Heart left ventricle (tissue), 16 donors: ENCODE data around the gene DNAH7. TPM values are rescaled to one million over a fixed set of nuclear protein-coding genes. Genes with fewer than 3 reads are reported as not detected.

Experiments
- ATAC-seq, 4 donors: fragments of 200-7000 bp; cut with Tn5 transposase; one replicate each; pipeline ENCODE4 v1.9.1; 2020 to 2022; ENCODE audit warnings: moderate library complexity in 4 of 4, mild to moderate bottlenecking in 3 of 4, moderate number of reproducible peaks in 1 of 4
- DNase-seq, 5 donors: peaks; one replicate each; pipeline ENCODE4 v3.0.0-alpha.2; 2020
- H3K27ac ChIP-seq, 12 donors: fragments of 200-600 bp; sonication (generic) in 4 of 12; one replicate each; pipeline versions ENCODE4 v1.5.0 to v1.8.0; 2016 to 2022; ENCODE audit warnings: mild to moderate bottlenecking in 2 of 12
- H3K27me3 ChIP-seq, 9 donors: fragments of 200-600 bp; sonication (generic) in 2 of 9; one replicate each; pipeline versions ENCODE4 v1.5.1 to v1.8.0; 2016 to 2022; ENCODE audit warnings: mild to moderate bottlenecking in 3 of 9
- H3K36me3 ChIP-seq, 9 donors: fragments of 200-600 bp; sonication (generic) in 2 of 9; one replicate each; pipeline versions ENCODE4 v1.5.0 to v1.8.0; 2018 to 2022; ENCODE audit warnings: mild to moderate bottlenecking in 2 of 9
- H3K4me1 ChIP-seq, 12 donors: fragments of 200-600 bp; sonication (generic) in 4 of 12; one replicate each; pipeline versions ENCODE4 v1.5.0 to v1.8.0; 2016 to 2022; ENCODE audit warnings: mild to moderate bottlenecking in 3 of 12
- H3K4me3 ChIP-seq, 12 donors: fragments of 200-600 bp; sonication (generic) in 4 of 12; one replicate each; pipeline versions ENCODE4 v1.5.0 to v1.8.0; 2017 to 2022; ENCODE audit warnings: mild to moderate bottlenecking in 9 of 12, moderate library complexity in 4 of 12
- H3K9me3 ChIP-seq, 12 donors: fragments of 200-600 bp; sonication (generic) in 4 of 12; one replicate each; pipeline versions ENCODE4 v1.5.0 to v1.8.0; 2016 to 2022; ENCODE audit warnings: mild to moderate bottlenecking in 1 of 12
- CTCF ChIP-seq, 12 donors: fragments of 200-600 bp; sonication (generic) in 4 of 12; IDR thresholded peaks; one replicate each; pipeline versions ENCODE4 v1.5.0 to v1.8.0; 2018 to 2022; ENCODE audit warnings: antibody characterized with exemption in 12 of 12, mild to moderate bottlenecking in 5 of 12
- POLR2A ChIP-seq, 2 donors: fragments of 450-650 bp; IDR thresholded peaks; one replicate each; pipeline ENCODE4 v1.6.1; 2017; ENCODE audit warnings: antibody characterized with exemption in 2 of 2, mild to moderate bottlenecking in 2 of 2, moderate library complexity in 2 of 2
- WGBS, 4 donors: extraction: QIAGEN DNeasy Blood & Tissue Kit in 2 of 4; methylation state at CpG; one replicate each; pipeline versions ENCODE4 v1.1.5 to v1.1.7; 2013 to 2018; 5-methylcytosine and 5-hydroxymethylcytosine counted together
- intact Hi-C, 10 donors: fragments of 100-400 bp; cut with DNase I; formaldehyde crosslinking; loops; one replicate each; pipeline versions ENCODE4 v1.11.1 to v1.14.2; 2022
- polyA plus RNA-seq, 2 donors: library from polyadenylated mRNA; stranded (reverse); fragments of 200-250 nt; gene quantifications; one replicate each; pipeline ENCODE4 v1.2.3, GENCODE V29; 2013
- total RNA-seq, 9 donors: library from RNA; depleted of rRNA in 2 of 9; stranded (reverse); fragments of >200 nt in 2 of 9; fragmentation: NEBNext Ultra II Directional in 3 of 9; extraction: Animal tissue kit (Norgen Biotek cat#: 25700) in 3 of 9; gene quantifications; one replicate each; pipeline versions ENCODE4 v1.1.0 to v1.2.4, GENCODE V29; 2016 to 2023
- donor health status: ischemic (EF 13 %, LVEDD 7.1; RV severe dilation, severe dysfunction).
- donor health status: healthy with polysubstance abuse.
- donor health status: DM: no; HTN: yes; CAD: no.
- donor health status: DM: no; HTN: no; CAD: no.
- donor health status: ischemic (EF 25% LVEDD 6.9; RV normal size, moderate dysfunction).
- donor health status: ischemic (EF 25% LVEDD 5.7; RV mildly dilated, moderate dysfunction).
- donor health status: healthy.
- donor health status: DM: yes; HTN: yes; CAD: no.
- donor health status: ischemic (EF 35%, LVEDD 5.7; RV mildly dilated, moderate dysfunction).
- donor health status: nonischemic (EF 11% LVEDD 7.7; RV severe dilation, severe dysfunction).
- donor health status: DM: yes; HTN: yes; CAD: no.
- donor health status: PGD.
- donor health status: ischemic (EF 29% LVEDD 5.4; RV normal size, mild dysfunction).
- donor health status: nonischemic (EF 23%, LVEDD 6.1; RV moderate dilation, normal function).

DNAH7 gene
- total and polyA plus RNA-seq, 11 donors, result 0.08 to 1.5 (median 0.40) TPM; not detected in 1

- DNase-seq (no peak), ATAC-seq (no peak)
- no peaks in the 10 kb centered on the region for H3K27me3 ChIP-seq
- 96 to 100% (median 98%) methylated on average over 1 of the region's 1 CpG for WGBS, 4 donors
- intact Hi-C loops, result no loop called here
- TF ChIP-seq POLR2A (IDR thresholded peaks at IDR 0.05), result no peak
- H3K9me3 ChIP-seq, result no peaks in the 10 kb centered on the region
- H3K27ac ChIP-seq, result no peak overlapping the region
- no peak overlapping the region for H3K4me3 ChIP-seq
- peaks cover 0 to 74% (median 19%) of the 10 kb centered on the region in 9 donors for H3K36me3 ChIP-seq
- H3K4me1 ChIP-seq, result no peaks in the 10 kb centered on the region
These were observed 346.6 kb downstream of the DNAH7 start for GRCh38 chr2:195722075-195722474.

GRCh38 chr2:195721042-195721441 lies 347.6 kb downstream of the DNAH7 start:
- Histone ChIP-seq H3K36me3 (peaks cover 0 to 84% (median 25%) of the 10 kb centered on the region in 9 donors), H3K4me1 (no peaks in the 10 kb centered on the region)
- no peak for ATAC-seq

GRCh38 chr2:195716466-195716865 lies 352.2 kb downstream of the DNAH7 start:
- DNase-seq (no peak), ATAC-seq (no peak)
- no peak for TF ChIP-seq CTCF (IDR thresholded peaks at IDR 0.05)
- TF ChIP-seq POLR2A (IDR thresholded peaks at IDR 0.05), result no peak
- H3K36me3 ChIP-seq, result peaks cover 0 to 93% (median 37%) of the 10 kb centered on the region in 9 donors
- no peaks in the 10 kb centered on the region for H3K27me3 ChIP-seq
- 93 to 98% (median 95%) methylated on average over 4 of the region's 4 CpGs for WGBS, 4 donors
- H3K4me1 ChIP-seq, result no peaks in the 10 kb centered on the region
- H3K4me3 ChIP-seq, result no peak overlapping the region
- H3K9me3 ChIP-seq, result no peaks in the 10 kb centered on the region
- intact Hi-C loops, result no loop called here
- no peak overlapping the region for H3K27ac ChIP-seq

More at GRCh38 chr2:195721042-195721441, 347.6 kb downstream of the DNAH7 start:
- Histone ChIP-seq H3K27ac (no peak overlapping the region), H3K9me3 (no peaks in the 10 kb centered on the region), H3K4me3 (no peak overlapping the region), H3K27me3 (no peaks in the 10 kb centered on the region)
- no peak for DNase-seq
- WGBS, 4 donors, result 97 to 100% (median 98%) methylated on average over 2 of the region's 2 CpGs
- intact Hi-C loops, result no loop called here
- TF ChIP-seq CTCF (IDR thresholded peaks at IDR 0.05) (no peak), POLR2A (IDR thresholded peaks at IDR 0.05) (no peak)

- intact Hi-C loops, result no loop called here
- ATAC-seq, result no peak
- Histone ChIP-seq H3K27ac (no peak overlapping the region), H3K27me3 (no peaks in the 10 kb centered on the region), H3K4me1 (peaks cover 0 to 5% (median 0%) of the 10 kb centered on the region in 12 donors), H3K9me3 (no peaks in the 10 kb centered on the region), H3K36me3 (peaks cover 0 to 59% (median 15%) of the 10 kb centered on the region in 9 donors), H3K4me3 (no peak overlapping the region)
- TF ChIP-seq CTCF (IDR thresholded peaks at IDR 0.05) (no peak), POLR2A (IDR thresholded peaks at IDR 0.05) (no peak)
- DNase-seq, result no peak
These were observed 357.2 kb downstream of the DNAH7 start for GRCh38 chr2:195711478-195711877.
